Mucosa of gallbladder (tissue), 1 donor: ENCODE data around the gene CHI3L1. TPM values are rescaled to one million over a fixed set of nuclear protein-coding genes. Genes with fewer than 3 reads are reported as not detected.
"Not testable (repeated sequence)": the region's sequence is repeated elsewhere in the genome, so short reads cannot be mapped to it uniquely, and the experiment has no call there.

Source experiments
- DNase-seq: peaks from one replicate; pipeline ENCODE4 v3.0.0-alpha.2; 2020; ENCODE audit warnings: low spot score
- total RNA-seq: library from RNA; stranded (reverse); gene quantifications from one replicate; pipeline ENCODE4 v1.2.1, GENCODE V29; 2021
- donor health status: DM: no; HTN: no; CAD: no.

The CHI3L1 gene
- 0.40 TPM for total RNA-seq

- DNase-seq = no peak
These were observed at the start of gene CHI3L1 for GRCh38 chr1:203186446-203187303. TSS of gene CHI3L1 (minus strand) at chr1:203186704. CDS start at chr1:203186623, 81 bp downstream.

- not testable (repeated sequence) for DNase-seq
These were observed 48.4 kb upstream of the CHI3L1 start for GRCh38 chr1:203234901-203235300.

- DNase-seq = no peak
These were observed 43.1 kb upstream of the CHI3L1 start, which contains the start of gene CHIT1 for GRCh38 chr1:203229471-203230135. TSS of gene CHIT1 (minus strand) at chr1:203229673. CDS start at chr1:203229636, 37 bp downstream.

GRCh38 chr1:203228670-203229069, 42.2 kb upstream of the CHI3L1 start:
- DNase-seq = no peak

GRCh38 chr1:203227371-203228083, 41.0 kb upstream of the CHI3L1 start:
- no peak for DNase-seq

GRCh38 chr1:203225071-203225470, 38.6 kb upstream of the CHI3L1 start:
- no peak for DNase-seq

- no peak for DNase-seq
These were observed 36.7 kb upstream of the CHI3L1 start for GRCh38 chr1:203223012-203223775.

- no peak for DNase-seq
These were observed 33.4 kb upstream of the CHI3L1 start for GRCh38 chr1:203219934-203220333.

- DNase-seq = no peak
These were observed 32.7 kb upstream of the CHI3L1 start for GRCh38 chr1:203219171-203219570.

GRCh38 chr1:203217668-203218067, 31.2 kb upstream of the CHI3L1 start:
- DNase-seq = no peak

GRCh38 chr1:203217139-203217655, 30.7 kb upstream of the CHI3L1 start:
- no peak for DNase-seq

- DNase-seq = peak; percentile 72
These were observed 30.0 kb upstream of the CHI3L1 start for GRCh38 chr1:203216274-203217138.

- DNase-seq = no peak
These were observed 29.1 kb upstream of the CHI3L1 start for GRCh38 chr1:203215573-203215972.

GRCh38 chr1:203214871-203215270, 28.4 kb upstream of the CHI3L1 start:
- DNase-seq = no peak

GRCh38 chr1:203213126-203213525, 26.6 kb upstream of the CHI3L1 start:
- no peak for DNase-seq

GRCh38 chr1:203211812-203212211, 25.3 kb upstream of the CHI3L1 start:
- DNase-seq = no peak

GRCh38 chr1:203210988-203211387, 24.5 kb upstream of the CHI3L1 start:
- no peak for DNase-seq

GRCh38 chr1:203210350-203210749, 23.8 kb upstream of the CHI3L1 start:
- DNase-seq = no peak

GRCh38 chr1:203208181-203208580, 21.7 kb upstream of the CHI3L1 start:
- DNase-seq = no peak

- no peak for DNase-seq
These were observed 21.2 kb upstream of the CHI3L1 start for GRCh38 chr1:203207751-203208150.
